NCI-H526 treated with DMSO at 0.1 percent for 48 hours (cell line): ENCODE measurements around the gene DHTKD1.
A peak's percentile ranks its signal among the peaks of the same experiment; 100 is the strongest.
"Not testable (repeated sequence)": the region's sequence is repeated elsewhere in the genome, so short reads cannot be mapped to it uniquely, and the experiment has no call there.

Experiments used
- DNase-seq: peaks from one replicate; lab custom pipeline; 2025; lab: John Stamatoyannopoulos, UW

The DHTKD1 gene

GRCh38 chr10:12062754-12063482 is 5.8 kb upstream of the DHTKD1 start:
- no peak for DNase-seq

GRCh38 chr10:12063483-12063818 is 5.3 kb upstream of the DHTKD1 start:
- no peak for DNase-seq

- DNase-seq = no peak
Observed at GRCh38 chr10:12067336-12067735, 1.4 kb upstream of the DHTKD1 start.

- DNase-seq = not testable (repeated sequence)
Observed at GRCh38 chr10:12071441-12071840, 2.7 kb downstream of the DHTKD1 start.

GRCh38 chr10:12073526-12073925 is 4.8 kb downstream of the DHTKD1 start:
- no peak for DNase-seq

GRCh38 chr10:12077580-12078180 is 8.9 kb downstream of the DHTKD1 start:
- no peak for DNase-seq

GRCh38 chr10:12081470-12081869 is 12.7 kb downstream of the DHTKD1 start:
- DNase-seq = no peak

GRCh38 chr10:12081879-12082557 is 13.3 kb downstream of the DHTKD1 start:
- DNase-seq = no peak

- DNase-seq = no peak
Observed at GRCh38 chr10:12088919-12089318, 20.2 kb downstream of the DHTKD1 start.

- no peak for DNase-seq
Observed at GRCh38 chr10:12091421-12091820, 22.7 kb downstream of the DHTKD1 start.

- DNase-seq = not testable (repeated sequence)
Observed at GRCh38 chr10:12097361-12097760, 28.6 kb downstream of the DHTKD1 start.

- no peak for DNase-seq
Observed at GRCh38 chr10:12097791-12098190, 29.0 kb downstream of the DHTKD1 start.

- DNase-seq = no peak
Observed at GRCh38 chr10:12098966-12099365, 30.2 kb downstream of the DHTKD1 start.

- DNase-seq = no peak
Observed at GRCh38 chr10:12103802-12104201, 35.0 kb downstream of the DHTKD1 start.

GRCh38 chr10:12107781-12108180 is 39.0 kb downstream of the DHTKD1 start:
- DNase-seq = no peak

- no peak for DNase-seq
Observed at GRCh38 chr10:12109286-12109685, 40.5 kb downstream of the DHTKD1 start.

- DNase-seq = no peak
Observed at GRCh38 chr10:12111528-12111927, 42.8 kb downstream of the DHTKD1 start.

GRCh38 chr10:12113627-12114026 is 44.9 kb downstream of the DHTKD1 start:
- no peak for DNase-seq

- DNase-seq = no peak
Observed at GRCh38 chr10:12121673-12122072, 52.9 kb downstream of the DHTKD1 start.

GRCh38 chr10:12129222-12130111 is 60.7 kb downstream of the DHTKD1 start, which contains the start of gene SEC61A2:
TSS of gene SEC61A2 (plus strand) at chr10:12129677. CDS start at chr10:12129788, 111 bp downstream.
- peak; percentile 59 for DNase-seq

GRCh38 chr10:12130237-12130872 is 61.6 kb downstream of the DHTKD1 start:
- peak; percentile 13 for DNase-seq

GRCh38 chr10:12135631-12136030 is 66.9 kb downstream of the DHTKD1 start:
- DNase-seq = no peak
